HK-2 (cell line): Measurements from ENCODE around the gene FABP3.

Experiments used
- DNase-seq: peaks from one replicate; pipeline ENCODE4 v3.0.0-alpha.2; 2018; ENCODE audit not compliant: unreplicated experiment

Gene FABP3

DNA sequence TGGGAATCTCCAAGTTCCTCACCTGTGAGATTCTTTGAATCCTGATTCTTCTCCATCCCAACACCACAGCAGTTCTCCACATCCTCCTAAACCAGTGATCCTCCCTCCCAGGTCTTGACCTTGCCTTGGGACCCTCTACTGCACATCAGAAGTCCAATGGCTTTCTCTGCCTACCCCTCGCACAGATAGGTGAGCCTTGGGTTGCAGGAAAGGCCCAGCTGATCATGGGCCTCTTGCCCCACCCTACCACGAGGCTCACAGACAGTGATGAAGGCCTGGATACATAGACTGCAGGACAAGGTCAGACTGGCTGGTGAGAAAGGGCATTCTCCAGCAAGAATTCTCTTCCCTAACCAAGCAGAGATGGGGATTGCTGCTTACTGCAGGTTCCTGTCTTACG, 825 bp downstream of the FABP3 start:
- DNase-seq: no peak

DNA sequence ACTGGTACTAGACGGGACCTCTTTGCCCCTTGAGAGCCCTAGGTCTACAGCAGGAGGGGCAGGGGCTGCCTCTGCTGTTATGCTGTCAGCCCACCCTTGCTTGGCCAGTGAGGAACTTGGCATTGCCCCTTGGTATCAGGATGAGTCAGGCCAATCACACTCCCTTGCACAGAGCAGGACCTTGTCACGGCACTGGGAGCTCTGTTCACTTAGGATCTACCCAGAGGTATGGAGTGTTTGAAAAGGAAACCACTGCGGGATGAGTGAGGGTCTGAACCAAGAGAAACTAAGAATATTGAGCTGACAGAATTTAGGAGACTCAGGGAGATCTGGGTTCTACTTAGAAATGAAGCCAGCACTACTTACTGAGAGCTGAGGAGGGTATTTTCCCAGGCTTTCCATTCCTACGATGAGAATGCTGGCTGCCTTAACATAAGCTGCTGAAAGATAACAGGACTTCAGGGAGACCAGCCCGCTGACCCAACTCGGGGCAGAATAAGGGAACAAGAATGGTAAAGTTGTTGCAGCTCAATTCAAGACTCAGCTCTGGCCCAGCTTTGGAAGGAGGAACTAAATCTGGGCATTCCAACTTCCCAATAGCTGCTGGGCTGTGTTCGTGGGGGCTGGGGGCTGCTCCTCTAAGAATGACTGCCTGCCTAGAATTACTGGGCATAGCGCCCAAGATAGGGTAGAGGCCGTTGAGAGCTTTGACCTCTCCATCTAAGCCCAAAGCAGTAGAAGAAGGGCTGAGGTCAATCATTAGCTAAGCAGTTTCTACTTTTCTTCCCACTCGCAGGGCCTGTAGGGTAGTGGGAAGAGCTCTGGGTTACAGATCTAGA, 1.5 kb downstream of the FABP3 start:
- DNase-seq: no peak

DNA sequence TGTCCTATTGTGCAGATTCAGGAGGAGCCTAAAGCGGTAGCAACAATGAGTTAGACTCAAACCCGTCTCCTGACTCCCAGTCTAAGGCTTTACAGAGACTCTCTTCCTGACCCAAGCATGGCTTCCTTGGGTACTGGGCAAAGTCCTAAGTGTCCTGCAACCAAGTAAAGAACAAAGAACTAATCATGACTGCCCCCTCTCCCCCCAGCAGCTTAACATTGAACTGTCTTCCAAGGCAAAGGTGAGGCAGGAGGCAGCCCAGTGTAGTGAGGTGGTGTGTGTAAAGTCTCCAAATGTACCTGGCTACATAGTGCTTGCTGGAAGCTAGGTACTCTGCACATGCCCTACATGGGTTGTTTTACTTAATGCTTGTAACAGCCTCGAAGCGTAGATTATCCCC, 2.3 kb downstream of the FABP3 start:
- no peak for DNase-seq

DNA sequence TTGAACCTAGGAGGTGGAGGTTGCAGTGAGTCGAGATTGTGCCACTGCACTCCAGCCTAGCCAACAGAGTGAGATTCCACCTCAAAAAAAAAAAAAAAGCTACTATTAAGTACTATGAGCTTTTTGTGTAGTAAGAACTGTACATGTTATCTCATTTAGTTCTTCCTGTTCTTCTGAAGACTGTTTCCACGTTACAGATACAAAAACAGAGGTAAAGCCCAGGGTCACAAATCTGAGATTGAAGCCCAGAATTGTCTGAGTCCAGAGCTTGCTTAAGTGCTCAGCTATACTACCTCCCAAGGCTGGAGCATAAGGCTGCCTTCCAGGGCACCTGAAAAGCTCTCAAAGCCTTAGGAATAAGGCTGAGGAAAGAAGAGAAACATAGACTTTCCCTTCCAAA, 2.9 kb downstream of the FABP3 start:
- DNase-seq: no peak

DNA sequence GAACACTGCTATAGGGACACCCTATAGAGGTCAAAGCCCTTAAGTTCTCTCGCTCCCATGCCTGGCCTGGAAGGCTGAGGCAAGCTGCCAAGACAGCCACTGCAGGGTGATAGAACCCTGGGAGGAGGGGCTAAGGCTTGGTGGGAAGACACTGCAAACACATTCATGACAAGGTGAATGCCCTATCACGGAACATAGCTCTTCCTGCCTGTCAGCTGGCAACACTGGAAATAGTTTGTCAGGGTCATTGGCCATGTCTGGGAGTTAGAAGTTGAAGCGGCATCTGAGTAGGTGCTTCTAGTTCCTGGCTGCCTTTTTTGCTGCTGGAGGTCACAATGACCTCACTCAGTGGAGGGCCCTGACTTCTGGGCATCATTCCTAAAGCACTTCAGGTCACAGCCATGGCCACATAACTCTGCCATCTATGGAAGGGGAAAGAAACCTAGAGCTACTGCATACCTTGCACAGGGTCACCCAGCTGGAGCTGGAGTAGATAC, 4.2 kb downstream of the FABP3 start:
- no peak for DNase-seq

DNA sequence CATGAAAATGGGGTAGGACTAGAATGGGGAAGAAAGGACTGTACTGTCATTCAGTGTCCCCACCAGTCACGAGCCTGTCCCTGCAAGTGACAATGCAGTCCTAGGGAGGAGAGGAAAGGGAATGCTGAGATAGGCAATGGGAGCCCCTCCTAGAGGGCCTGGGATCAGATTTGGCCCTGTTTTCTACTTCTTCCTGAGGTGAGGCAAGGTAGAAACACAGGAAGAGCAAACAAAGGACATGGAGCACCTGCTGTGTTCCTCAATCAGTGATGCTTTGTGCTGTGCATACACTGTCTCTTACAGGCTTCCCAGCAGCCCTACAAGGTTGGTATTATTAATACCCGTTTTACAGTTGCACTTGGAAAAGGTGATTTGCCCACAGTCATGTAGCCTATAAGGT, 6.1 kb downstream of the FABP3 start:
- no peak for DNase-seq

DNA sequence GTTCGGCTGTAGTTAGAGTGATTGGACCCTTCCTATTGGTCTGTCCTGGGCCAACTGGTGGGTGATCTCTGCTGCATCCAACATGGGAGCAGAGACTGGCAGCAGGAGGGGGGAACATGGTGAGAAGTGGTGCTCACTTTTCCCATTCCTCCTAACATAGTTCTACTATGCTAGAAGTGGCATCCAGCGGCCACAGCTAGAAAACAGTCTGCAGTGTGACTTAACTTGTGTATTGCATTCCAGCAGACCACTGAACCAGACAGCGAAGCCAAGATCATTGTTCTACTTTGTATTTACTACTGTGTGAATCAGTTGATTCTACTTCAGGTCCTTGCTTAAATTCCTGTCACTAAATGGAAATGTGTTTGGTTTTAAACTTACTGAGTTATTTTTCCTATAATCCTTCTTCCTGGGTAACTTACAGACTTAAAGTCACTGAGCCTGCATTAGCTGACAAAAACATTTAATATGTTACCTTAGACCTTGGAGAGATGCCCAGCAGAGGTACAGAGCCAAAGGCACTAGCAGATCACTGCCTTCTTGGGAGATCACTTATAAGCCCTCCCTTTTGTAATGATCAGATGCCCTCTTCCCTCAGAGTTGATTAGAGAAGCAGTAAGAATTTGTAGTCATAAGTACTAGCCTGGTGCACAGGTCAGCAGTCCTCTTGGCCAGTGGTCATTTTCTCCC, 8.2 kb downstream of the FABP3 start:
- DNase-seq: peak; percentile 33

DNA sequence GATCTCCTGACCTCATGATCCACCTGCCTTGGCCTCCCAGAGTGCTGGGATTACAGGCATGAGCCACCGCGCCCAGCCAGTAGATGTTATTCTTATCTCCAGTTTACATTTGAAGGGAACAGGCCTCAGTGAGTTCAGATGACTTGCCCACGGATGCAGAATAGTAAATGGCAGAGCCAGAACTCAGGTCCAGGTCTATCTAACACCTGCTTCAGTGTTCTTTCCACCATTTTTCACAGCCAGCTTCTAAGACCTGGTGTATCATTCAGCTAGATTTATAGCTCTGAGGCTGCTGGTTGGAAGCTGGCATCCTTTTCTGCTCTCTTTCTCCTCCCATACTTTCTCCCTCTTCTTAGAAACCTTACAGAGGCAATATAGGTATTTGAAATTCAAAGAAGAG, 10.8 kb downstream of the FABP3 start:
- DNase-seq: no peak

DNA sequence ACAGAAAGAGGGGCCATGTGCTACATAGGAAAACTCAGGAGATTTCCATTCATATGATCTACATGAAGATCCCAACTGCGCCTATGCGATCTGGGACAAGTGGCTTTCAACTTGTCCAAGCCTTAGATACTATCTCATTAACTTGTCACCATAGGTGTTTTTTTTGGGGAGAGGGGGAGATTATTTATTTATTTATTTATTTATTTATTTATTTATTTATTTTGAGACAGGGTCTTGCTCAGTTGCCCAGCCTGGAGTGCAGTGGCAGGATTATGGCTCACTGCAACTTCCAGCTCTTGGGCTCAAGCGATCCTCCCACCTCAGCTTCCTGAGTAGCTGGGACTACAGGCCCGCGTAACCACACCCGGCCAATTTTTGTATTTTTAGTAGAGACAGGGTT, 11.3 kb downstream of the FABP3 start:
- no peak for DNase-seq

DNA sequence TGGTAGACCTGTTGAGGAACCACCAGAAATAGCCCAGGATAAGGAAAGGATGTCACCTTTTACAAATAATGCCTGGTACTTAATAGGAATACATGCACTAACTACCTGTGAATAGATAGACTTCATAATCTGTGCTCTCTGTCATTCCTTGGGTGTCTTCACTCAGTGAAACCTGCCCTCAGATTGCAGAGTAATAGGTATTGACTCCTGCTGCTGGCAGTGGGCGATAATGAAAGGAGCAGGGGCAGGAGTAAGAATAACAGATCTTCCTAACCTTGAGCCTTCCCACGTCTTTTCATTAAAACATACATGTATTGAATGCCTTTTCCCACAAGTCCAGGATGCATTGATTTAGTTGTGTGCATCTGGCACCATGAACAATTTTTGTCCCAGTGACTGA, 16.4 kb downstream of the FABP3 start:
- DNase-seq: no peak

DNA sequence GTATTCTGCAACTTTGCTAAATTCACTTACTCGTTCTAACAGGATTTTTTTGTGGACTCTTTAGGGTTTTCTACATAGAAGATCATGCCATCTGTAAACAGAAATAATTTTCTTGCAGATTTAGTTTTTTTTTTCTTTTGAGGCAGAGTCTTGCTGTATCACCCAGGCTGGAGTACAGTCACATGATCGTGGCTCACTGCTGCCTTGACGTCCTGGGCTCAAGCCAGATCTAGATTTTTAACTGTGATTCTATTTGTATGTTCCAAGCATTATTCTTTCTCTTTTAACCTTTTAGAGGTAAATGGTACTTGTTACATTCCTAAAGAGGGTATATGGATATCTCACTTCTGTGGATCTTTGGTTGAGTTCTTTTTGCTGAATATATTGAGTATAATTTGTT, 18.6 kb downstream of the FABP3 start:
- no peak for DNase-seq

DNA sequence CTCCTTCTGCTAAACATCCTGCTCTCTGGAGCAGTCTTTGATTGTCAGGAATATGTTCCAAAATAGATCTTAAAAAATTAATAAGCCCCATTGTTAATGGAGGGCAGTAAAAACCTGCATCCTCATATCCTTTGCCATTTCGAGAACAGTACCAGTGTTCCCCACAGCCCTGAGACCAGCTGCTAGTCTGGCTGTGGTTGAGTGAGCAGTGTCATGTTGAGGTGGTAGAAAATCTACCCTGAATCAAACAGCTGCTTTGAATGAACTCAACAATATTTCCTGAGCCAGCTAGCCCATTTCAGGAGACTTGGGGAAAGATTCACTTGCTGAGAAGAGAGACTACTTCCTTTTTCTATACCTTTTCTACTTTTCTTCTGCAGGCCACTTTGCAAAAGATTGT, 24.4 kb downstream of the FABP3 start:
- DNase-seq: no peak

DNA sequence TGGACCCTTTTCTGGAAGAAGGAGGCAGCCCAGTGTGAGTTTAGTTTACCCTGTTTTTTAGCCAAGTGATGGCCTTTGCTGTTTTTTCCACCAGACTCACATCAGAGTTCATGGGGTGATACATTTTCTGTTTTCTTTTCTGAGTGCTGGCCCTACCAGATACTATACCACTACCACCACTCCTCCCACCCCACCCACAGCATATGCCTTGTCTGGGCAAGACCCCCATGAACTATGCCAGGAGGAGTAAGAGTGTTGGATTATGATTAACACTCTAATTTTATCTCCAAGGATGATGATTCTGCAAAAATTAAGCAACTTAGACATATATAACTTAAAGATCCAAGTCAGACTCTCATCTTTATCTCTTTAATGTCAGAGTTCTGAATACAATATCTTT, 26.1 kb downstream of the FABP3 start:
- no peak for DNase-seq

DNA sequence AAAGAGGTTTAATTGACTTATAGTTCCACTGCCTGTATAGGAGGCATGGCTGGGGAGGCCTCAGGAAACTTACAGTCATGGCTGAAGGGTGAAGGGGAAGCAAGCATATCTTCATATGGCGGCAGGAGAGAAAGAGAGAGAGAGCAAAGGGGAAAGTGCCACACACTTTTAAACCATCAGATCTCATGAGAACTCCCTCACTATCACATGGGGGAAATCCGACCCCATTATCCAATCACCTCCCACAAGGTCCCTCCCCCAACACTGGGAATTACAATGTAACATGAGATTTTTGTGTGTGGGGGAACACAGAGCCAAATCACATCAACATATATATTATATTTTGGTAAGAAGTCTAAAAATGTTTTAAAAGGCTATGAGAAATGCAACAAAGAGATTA, 27.2 kb downstream of the FABP3 start:
- no peak for DNase-seq

DNA sequence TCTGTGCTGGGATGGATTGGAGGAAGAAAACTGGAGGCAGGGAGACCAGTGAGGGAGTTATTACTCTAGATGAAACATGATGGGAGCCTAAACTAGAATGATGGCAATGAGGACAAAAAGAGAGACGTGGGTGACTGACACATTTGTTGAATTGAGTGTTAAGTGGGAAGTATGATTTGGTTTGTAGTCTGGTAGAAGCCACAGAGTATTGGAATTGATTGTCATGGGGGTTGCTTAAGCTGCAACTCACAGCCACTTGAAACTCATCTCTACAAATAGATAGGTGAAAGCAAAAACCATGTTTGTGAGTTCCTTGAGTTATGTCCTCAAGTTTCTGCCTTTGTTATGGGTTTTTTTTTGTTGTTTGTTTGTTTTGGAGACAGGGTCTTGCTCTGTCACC, 28.4 kb downstream of the FABP3 start:
- no peak for DNase-seq

DNA sequence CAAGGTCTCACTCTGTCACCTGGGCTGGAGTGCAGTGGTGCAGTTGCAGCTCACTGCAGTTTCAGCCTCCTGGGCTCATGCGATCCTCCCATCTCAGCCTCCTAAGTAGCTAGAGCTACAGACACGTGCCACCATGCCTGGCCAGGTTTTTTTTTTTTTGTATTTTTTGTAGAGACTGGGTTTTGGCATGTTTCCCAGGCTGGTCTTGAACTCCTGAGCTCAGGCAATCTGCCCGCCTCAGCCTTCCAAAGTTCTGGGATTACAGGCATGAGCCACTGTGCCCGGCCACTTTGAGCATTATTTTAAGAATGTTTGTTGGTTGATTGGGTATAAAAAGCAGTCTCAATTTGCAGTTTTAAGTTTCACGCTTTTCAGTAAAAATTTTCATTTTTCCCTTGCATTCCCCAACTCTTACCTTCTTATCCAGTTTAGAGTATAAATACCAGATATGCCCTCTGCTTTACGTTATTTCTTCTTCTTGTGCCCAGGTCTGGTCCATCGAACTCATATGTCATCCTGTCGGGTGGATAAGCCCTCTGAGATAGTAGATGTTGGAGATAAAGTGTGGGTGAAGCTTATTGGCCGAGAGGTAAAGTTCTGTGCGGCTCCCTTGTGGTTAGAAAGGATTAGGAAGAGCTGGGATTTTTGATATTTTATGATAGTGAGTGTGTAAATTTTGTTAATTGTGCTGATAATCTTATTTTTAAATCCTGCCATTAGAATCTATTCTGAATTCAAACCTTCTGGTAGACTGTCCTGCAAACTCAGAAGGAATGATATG, 36.0 kb downstream of the FABP3 start:
- no peak for DNase-seq

DNA sequence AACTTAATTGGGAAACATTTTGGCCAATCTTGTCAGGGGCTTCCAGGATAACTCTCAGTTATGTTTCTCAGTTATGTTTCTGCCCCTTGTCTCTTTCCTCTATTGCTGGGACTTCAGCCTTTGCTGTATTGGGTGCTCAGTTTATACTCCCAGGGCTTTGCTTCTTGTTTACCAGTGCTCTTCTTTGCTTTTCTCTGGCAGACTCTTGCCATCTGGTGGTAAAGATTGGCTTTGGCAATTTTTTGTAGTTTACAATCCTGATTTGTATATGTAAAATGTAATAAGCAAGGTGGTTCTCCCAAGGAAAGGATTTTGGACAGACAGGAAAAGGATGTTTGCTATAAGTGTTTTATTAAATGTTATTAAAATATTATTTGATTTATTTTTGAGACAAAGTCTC, 37.9 kb downstream of the FABP3 start:
- DNase-seq: no peak

DNA sequence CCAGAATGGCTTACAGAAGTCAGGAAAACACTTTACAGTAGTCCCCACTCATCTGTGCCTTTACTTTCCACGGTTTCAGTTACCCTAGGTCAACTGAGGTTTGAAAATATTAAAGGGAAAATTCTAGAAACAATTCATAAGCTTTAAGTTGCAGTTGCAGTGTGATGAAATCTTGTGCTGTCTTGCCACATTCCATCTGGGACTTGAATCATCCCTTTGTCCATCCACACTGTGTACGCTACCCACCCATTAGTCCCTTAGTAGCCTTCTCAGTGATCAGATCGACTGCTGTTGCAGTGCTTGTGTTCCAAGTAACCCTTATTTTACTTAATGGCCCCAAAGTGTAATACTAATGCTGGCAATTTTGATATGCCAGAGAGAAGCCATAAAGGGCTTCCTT, 45.5 kb downstream of the FABP3 start:
- no peak for DNase-seq

DNA sequence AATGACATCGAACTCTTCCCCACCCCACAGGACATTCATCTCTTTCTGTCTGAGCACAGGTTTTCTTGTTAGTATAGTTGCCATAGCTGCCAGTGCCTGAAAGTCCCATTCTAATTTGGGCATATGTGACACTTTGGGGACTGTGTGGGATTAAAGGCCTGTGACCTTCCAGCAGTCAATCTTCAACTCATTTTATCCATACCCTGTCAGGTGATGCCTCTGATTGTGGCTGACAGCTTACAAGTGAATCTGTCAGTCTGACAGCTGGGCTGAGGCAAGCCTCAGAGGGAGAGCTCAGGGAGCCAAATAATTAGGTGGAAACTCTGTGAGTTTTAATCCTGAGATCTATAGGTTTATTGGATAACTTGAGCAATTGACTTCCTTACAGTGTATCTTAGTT, 46.4 kb downstream of the FABP3 start:
- DNase-seq: no peak

DNA sequence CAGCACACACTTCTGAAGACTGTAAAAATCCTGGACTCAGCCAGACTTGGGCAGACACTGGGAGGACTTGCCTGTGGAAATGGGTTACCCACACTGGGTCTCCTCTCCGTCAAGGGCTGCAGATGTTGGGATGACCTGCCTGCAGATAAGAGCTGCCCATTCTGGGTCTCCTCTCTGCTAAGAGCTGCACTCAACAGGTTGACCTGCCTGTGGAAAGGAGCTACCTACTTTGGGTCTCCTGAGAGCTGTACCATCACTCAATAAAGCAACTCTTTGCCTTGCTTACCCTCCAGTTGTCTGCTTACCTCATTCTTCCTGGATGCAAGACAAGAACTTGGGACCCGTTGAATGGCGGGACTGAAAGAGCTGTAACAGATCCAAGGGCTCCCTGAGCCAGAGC, 47.9 kb downstream of the FABP3 start:
- no peak for DNase-seq

DNA sequence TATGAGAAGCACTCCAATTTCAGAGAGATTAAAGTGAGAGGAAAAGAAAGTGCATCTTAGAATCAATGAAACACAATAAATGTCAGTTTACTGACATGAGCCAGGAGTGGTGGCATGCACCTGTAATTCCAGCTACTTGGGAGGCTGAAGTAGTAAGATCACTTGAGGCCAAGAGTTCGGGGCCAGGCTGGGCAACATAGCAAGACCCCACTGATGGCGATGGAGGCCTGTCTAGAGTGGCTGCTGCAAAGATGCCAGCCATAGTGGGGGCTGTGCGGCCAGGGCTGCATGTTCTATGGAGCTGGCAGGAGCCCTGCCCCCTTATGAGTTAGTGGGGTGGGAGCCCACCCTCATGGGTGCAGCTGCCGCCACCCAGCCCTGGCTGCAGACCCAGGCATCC, 48.8 kb downstream of the FABP3 start:
- DNase-seq: no peak

DNA sequence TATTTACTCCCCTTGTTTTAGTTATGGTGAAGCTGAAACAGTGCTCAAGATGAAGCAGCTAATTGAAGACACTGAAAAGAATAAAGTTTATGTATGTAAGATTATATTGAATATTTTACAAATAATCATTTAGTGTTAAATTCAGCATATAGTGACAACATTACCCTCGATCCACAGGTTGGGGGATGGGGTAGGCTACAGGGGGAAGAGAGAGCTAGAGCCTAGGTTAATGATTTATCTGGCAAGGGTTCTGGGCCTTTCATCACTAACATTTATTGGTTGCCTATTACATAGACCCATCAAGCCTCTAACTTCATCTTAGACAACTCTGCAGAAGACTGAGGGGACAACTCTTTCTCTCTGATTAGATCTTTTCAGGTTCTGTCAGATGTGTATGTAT, 54.7 kb downstream of the FABP3 start:
- DNase-seq: no peak

DNA sequence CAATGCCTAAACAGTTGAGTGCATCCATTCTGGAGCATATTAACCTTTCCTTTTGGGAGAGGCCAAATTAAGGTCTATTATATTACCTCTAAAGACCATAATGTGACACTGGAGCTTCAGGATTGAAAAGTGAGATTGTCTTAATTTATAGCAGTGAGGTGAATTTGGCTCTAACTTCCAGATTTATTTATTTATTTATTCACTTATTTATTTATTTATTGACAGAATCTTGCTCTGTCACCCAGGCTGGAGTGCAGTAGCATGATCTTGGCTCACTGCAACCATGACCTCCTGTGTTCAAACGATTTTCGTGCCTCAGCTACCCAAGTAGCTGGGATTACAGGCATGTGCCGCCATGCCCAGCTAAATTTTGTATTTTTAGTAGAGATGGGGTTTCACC, 57.0 kb downstream of the FABP3 start:
- no peak for DNase-seq
